Central memory CD8-positive, alpha-beta T cell (primary cell): ENCODE measurements around the gene PPP1R17.

Experiments
- ATAC-seq: fragments of 150-1000 bp; cut with Tn5 transposase; replicated peaks from 2 replicates; pipeline ENCODE4 v1.10.0; 2022; ENCODE audit warnings: mild to moderate bottlenecking, moderate FRiP score, moderate number of reproducible peaks; ENCODE audit not compliant: poor library complexity, severe bottlenecking; ENCODE audit errors: extremely low read depth
- DNase-seq, 2 donors: peaks; one replicate each; pipeline ENCODE4 v3.0.0; 2021; ENCODE audit warnings: low spot score in 2 of 2
- H3K27ac Mint-ChIP-seq: one replicate; pipeline ENCODE4 v1.8.0; 2022; ENCODE audit warnings: low read depth, mild to moderate bottlenecking, moderate library complexity, mixed read lengths
- H3K27me3 Mint-ChIP-seq: one replicate; pipeline ENCODE4 v1.8.0; 2022; ENCODE audit warnings: mixed read lengths
- H3K36me3 Mint-ChIP-seq: one replicate; pipeline ENCODE4 v1.8.0; 2022; ENCODE audit warnings: mild to moderate bottlenecking, moderate library complexity, mixed read lengths; ENCODE audit not compliant: insufficient read depth
- H3K4me1 Mint-ChIP-seq: one replicate; pipeline ENCODE4 v1.8.0; 2022; ENCODE audit warnings: mixed read lengths
- H3K4me3 Mint-ChIP-seq: one replicate; pipeline ENCODE4 v1.8.0; 2022; ENCODE audit warnings: mild to moderate bottlenecking, moderate library complexity, mixed read lengths
- H3K9me3 Mint-ChIP-seq: one replicate; pipeline ENCODE4 v1.8.0; 2022; ENCODE audit warnings: mixed read lengths

Gene PPP1R17

DNA sequence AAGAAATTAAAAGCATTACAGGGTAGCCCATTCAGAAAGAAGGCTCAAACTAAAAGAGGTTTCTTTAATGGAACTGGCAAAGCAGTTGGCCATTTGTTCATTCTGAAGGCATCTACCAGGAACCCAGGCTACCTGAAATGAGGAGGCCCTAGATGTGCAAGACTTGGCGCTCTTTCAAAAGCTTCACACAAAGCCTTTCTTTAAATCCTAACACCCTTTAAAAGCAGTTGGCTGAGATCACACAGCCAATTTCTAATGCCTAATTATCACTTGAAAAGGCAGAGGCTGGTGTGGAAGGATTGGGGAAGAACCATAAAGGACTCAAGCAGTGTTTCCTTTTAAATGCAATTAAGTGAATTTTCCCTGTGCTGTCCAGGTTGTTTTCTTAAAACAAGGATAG, 23.2 kb downstream of the PPP1R17 start:
- H3K4me3 Mint-ChIP-seq, result no peak overlapping the region
- peaks cover 24% of the 10 kb centered on the region for H3K9me3 Mint-ChIP-seq
- no peaks in the 10 kb centered on the region for H3K27me3 Mint-ChIP-seq
- H3K36me3 Mint-ChIP-seq, result no peaks in the 10 kb centered on the region
- no peaks in the 10 kb centered on the region for H3K4me1 Mint-ChIP-seq
- DNase-seq (no peak), ATAC-seq (no peak)
- no peak overlapping the region for H3K27ac Mint-ChIP-seq

DNA sequence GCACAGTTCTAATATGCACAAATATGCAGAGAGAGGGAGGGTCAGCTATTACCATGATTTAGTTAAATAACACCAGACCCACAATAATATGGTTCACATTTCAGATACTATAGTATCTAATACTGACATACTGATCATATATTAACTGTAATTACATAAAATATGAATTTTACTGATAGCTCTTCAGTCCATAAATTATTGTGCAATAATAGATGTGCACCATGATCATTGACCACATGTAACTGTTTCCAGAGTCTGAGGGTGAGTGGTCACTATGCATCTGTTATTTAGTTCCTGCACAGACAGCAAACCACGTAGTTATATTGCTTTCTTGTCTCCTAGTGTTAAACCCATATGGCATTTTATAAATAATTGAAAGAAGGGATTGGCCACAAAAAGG, 29.3 kb downstream of the PPP1R17 start:
- Mint-ChIP-seq H3K4me3 (no peak overlapping the region), H3K27me3 (no peaks in the 10 kb centered on the region), H3K36me3 (no peaks in the 10 kb centered on the region), H3K4me1 (no peaks in the 10 kb centered on the region), H3K27ac (no peak overlapping the region), H3K9me3 (peaks cover 24% of the 10 kb centered on the region)
- no peak for DNase-seq
- no peak for ATAC-seq

DNA sequence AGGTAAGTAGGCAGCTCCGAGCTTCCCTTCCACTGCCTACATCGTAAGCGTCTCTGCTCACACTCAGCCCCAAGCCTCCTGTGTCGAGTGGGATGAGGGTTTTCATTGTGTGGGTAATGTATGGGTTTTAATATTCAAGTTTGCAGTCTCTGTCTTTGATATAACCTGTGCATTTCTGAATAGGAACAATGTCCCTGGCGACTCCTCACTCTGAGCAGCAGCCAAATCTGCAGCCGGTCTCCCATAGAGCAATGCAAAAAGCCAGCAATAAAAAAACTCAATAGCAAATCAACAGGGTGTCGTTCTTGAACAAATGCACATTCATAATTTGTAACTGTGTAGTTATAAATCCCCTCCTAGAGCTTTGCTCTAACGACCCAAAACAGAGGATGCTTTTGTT, 33.4 kb downstream of the PPP1R17 start:
- Mint-ChIP-seq H3K4me1 (no peaks in the 10 kb centered on the region), H3K9me3 (no peaks in the 10 kb centered on the region), H3K27me3 (no peaks in the 10 kb centered on the region), H3K4me3 (no peak overlapping the region), H3K27ac (no peak overlapping the region), H3K36me3 (no peaks in the 10 kb centered on the region)
- DNase-seq (no peak), ATAC-seq (no peak)

DNA sequence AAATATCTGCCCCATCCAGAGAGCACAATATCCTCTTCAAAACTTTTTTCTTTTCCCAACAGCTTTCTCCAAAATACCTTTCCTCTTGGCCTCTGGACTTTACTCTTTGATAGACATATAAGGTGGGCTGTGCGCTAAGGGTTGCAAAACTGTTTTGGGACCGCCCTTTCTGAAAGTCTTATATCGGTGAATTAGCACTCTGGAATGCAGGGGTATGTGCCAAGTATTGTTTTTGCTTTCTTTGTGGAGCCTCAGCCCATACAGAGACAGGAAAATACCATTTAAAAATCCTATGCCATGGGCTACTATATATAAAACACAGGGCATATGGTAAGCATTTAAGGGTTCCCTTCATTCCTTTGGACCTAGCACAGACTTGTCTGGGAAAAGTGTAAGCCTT, 37.7 kb downstream of the PPP1R17 start:
- DNase-seq (no peak), ATAC-seq (no peak)
- no peaks in the 10 kb centered on the region for H3K4me1 Mint-ChIP-seq
- no peaks in the 10 kb centered on the region for H3K36me3 Mint-ChIP-seq
- no peaks in the 10 kb centered on the region for H3K9me3 Mint-ChIP-seq
- no peaks in the 10 kb centered on the region for H3K27me3 Mint-ChIP-seq
- H3K27ac Mint-ChIP-seq, result no peak overlapping the region
- no peak overlapping the region for H3K4me3 Mint-ChIP-seq

DNA sequence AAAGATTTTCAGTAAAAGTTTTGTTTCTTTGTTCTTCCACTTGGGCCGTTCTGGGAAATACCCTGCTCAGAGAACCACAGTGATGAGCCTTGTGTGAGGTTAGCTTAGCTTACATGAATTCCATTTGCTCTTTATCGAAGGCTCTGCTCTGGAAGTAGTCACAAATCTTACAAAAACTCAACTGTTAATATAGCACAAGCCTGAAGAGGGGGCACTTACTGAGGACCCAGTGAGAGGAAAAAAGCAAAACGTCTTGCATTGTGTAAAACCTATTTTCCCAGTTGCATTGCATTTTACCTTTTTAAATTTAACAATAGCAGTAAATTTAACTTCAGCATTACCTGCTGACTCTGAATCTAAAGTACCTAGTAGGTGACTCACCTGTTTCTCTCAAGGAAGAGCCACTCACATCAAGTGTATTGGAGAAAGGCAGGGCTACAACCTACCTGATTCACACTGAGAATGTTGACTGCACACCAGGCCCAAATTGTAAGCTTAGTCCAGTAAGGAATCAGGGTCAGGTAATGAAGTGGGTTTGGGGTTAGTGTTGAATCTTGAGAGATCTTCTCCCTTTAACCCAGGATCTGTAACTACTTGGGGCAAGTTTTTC, 42.3 kb downstream of the PPP1R17 start:
- Mint-ChIP-seq H3K27me3 (no peaks in the 10 kb centered on the region), H3K9me3 (peaks cover 10% of the 10 kb centered on the region), H3K4me3 (no peak overlapping the region), H3K4me1 (no peaks in the 10 kb centered on the region), H3K27ac (no peak overlapping the region), H3K36me3 (no peaks in the 10 kb centered on the region)
- DNase-seq (no peak), ATAC-seq (no peak)

DNA sequence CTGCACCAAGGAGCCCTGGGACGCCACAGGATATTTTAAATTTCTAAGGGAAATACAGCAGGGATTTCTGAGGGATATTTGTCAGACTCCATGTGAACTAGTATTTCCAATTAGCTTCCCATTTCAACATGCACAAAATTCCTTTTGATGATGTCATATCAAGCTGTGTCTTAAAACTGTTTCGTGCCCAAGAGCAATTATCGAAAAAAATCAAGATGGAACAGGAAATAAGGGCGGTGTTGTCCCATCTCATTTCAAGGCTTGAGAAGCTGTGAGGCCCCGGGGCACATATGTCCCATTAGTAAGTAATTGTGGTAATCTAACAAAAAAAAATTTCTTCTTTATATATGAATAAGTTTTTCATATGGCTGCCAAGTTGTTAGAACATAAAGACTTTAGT, 47.4 kb downstream of the PPP1R17 start:
- no peaks in the 10 kb centered on the region for H3K4me1 Mint-ChIP-seq
- H3K9me3 Mint-ChIP-seq, result peaks cover 10% of the 10 kb centered on the region
- no peak overlapping the region for H3K4me3 Mint-ChIP-seq
- H3K27ac Mint-ChIP-seq, result no peak overlapping the region
- no peaks in the 10 kb centered on the region for H3K36me3 Mint-ChIP-seq
- no peak for ATAC-seq
- H3K27me3 Mint-ChIP-seq, result no peaks in the 10 kb centered on the region
- no peak for DNase-seq

DNA sequence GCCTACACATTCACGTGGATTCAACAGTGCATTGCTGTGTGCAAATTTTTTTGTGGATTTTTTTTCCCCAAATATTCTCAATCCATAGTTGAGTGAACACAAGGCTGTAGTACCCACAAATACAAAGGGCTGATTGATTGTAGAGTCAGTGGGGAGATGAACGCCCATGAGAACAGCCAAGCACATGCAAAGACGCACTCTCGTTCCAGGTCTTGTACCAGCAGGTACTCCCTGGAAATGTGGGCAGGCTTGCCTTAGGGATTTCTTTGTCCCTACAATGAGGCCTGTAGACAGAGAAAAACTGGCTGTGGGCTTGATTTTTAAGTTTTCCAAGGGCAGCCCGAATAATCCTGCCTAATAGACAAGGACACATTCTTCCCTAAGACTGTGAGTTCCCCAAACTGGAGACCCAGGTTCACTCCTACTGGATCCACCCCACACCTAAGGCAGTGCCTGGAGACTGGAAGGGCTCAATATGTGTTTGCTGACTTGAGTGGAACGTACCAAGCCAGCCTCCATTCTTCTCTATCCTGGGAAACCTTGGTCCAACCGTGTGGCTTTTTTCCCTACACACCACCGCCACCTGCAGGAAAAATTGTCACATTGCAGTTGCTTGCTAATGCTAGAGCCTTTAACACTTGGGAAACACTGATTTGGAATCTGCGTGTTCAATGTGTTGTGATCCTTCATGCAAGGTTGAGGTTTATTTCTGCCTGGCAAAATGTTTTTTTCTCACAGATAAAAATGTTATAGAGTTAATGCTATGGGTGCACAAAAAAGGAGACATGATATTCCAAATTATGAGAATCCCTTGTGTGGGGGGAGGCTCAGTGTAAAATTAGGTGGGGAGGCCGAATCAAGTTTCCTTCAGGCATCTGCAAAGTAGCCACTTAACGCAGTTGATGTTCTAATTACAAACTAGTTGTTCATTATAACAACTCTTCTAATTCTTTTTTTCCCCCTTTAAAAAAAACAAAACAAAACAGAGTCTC, 49.3 kb downstream of the PPP1R17 start:
- Mint-ChIP-seq H3K4me3 (no peak overlapping the region), H3K4me1 (no peaks in the 10 kb centered on the region), H3K36me3 (no peaks in the 10 kb centered on the region), H3K9me3 (no peaks in the 10 kb centered on the region), H3K27ac (no peak overlapping the region), H3K27me3 (no peaks in the 10 kb centered on the region)
- no peak for ATAC-seq
- no peak for DNase-seq

DNA sequence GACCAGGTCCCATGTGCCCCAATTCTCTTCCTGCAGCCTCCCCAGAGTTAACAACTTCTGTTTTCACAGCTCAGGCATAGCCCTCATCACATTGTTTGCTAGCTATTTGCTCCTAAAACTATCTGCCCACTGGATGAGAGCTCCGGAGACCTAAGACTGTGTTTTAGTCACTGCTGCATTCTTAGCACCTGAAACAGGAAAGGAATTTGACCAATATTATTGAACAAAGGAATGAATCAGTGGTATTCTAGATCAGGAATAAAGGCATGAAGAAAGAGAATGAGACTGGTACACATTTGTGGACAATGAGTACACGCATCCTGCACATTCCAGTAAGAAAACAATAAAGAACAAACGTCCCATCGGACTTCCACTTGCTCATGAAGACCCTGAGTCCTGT, 54.8 kb downstream of the PPP1R17 start:
- DNase-seq (no peak), ATAC-seq (no peak)
- Mint-ChIP-seq H3K9me3 (no peaks in the 10 kb centered on the region), H3K27me3 (no peaks in the 10 kb centered on the region), H3K36me3 (no peaks in the 10 kb centered on the region), H3K27ac (no peak overlapping the region), H3K4me1 (no peaks in the 10 kb centered on the region), H3K4me3 (no peak overlapping the region)

DNA sequence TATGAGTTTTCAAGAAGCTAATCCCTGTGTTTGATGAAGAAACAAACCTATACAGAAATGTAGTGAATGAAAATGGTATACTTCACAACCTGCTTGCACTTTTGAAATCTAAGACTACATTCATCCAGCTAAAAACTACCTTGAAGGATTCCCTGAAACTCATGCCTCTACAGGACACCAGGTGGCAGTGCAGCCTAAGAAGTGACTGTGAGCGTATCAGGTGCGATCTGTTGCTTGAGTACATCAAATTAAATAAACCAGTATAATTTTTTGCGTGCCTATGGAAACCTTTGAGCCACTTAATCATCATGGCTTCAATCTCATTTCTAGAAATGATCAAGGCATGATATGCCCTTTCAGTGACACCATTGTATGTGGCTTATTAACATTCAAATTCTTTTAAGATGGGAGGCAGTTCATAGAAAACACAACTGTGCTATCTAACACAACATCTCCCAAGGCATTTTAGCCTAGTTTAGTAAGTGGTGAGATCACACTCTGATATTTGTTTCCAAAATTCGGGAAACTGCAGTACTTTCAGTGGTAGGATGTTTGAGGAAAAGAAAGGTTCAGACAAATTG, 57.4 kb downstream of the PPP1R17 start:
- Mint-ChIP-seq H3K36me3 (peaks cover under 1% of the 10 kb centered on the region), H3K4me3 (no peak overlapping the region), H3K4me1 (no peaks in the 10 kb centered on the region), H3K27me3 (no peaks in the 10 kb centered on the region), H3K9me3 (peaks cover 3% of the 10 kb centered on the region), H3K27ac (no peak overlapping the region)
- DNase-seq (no peak), ATAC-seq (no peak)

DNA sequence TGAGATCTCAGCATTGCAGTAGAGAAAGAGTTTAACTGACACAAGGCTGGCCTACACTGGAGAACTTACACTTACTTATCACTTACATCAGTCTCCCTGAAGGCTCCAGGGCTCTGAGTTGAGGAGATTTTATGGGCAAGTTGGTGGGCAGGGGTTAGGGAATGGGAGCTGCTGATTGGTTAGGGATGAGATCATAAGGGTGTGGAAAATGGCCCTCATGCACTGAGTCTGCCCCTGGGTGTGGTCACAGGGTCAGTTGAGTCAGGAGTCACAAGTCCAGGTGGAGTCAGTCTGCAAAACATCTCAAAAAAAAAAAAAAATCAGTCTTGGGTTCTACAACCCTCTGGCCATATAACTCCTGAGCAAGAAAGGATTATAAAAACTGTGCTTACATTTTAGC, 60.5 kb downstream of the PPP1R17 start:
- ATAC-seq, result no peak
- peaks cover 10% of the 10 kb centered on the region for H3K9me3 Mint-ChIP-seq
- H3K27me3 Mint-ChIP-seq, result no peaks in the 10 kb centered on the region
- H3K36me3 Mint-ChIP-seq, result peaks cover 2% of the 10 kb centered on the region
- DNase-seq, result no peak
- H3K27ac Mint-ChIP-seq, result no peak overlapping the region
- H3K4me3 Mint-ChIP-seq, result no peak overlapping the region
- no peaks in the 10 kb centered on the region for H3K4me1 Mint-ChIP-seq

DNA sequence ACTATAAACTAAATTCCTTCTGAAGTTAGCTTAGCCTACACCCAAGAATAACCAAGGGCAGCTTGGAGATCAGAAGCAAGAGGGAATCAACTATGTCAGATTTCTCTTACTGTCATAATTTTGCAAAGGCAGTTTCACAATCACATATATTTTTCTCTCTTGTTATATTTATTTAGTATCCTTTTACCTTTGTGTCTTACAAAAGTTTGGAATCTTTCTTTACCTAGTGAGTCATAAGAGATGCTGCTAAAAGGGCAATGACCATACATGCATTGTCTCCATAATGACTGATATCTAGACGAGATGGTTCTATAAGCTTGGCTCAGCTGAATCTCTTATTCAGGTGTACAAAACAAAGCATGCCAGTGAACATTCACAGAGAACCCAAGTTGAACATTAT, 61.1 kb downstream of the PPP1R17 start:
- DNase-seq (no peak), ATAC-seq (no peak)
- no peaks in the 10 kb centered on the region for H3K27me3 Mint-ChIP-seq
- H3K4me3 Mint-ChIP-seq, result no peak overlapping the region
- H3K9me3 Mint-ChIP-seq, result peaks cover 10% of the 10 kb centered on the region
- peaks cover 2% of the 10 kb centered on the region for H3K36me3 Mint-ChIP-seq
- no peak overlapping the region for H3K27ac Mint-ChIP-seq
- no peaks in the 10 kb centered on the region for H3K4me1 Mint-ChIP-seq

DNA sequence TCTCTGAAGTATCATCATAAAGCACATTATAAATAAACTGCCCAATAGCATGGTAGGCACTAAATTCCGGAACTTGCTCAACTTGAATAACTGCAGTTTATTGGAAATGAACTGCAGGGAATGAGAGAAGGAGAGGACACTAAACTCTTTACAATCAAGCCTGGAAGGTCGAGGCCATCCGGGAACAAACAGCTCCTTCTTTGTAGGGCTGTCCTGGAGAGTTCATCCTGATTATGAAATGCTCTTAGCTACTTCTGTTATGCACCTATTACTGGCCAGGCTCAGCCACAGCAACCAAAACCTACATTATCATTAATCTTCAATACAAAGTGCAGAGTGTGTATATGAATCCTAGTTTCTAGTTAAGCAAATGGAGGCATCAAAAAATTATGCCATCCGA, 64.7 kb downstream of the PPP1R17 start:
- Mint-ChIP-seq H3K27me3 (no peaks in the 10 kb centered on the region), H3K36me3 (peaks cover 2% of the 10 kb centered on the region), H3K4me1 (no peaks in the 10 kb centered on the region), H3K4me3 (no peak overlapping the region), H3K9me3 (peaks cover 10% of the 10 kb centered on the region), H3K27ac (no peak overlapping the region)
- DNase-seq (no peak), ATAC-seq (no peak)
